ENCODE measurements around the gene HELB. TPM values are rescaled to one million over a fixed set of nuclear protein-coding genes. Genes with fewer than 3 reads are reported as not detected.
"Not testable (repeated sequence)": the region's sequence is repeated elsewhere in the genome, so short reads cannot be mapped to it uniquely, and the experiment has no call there.

The HELB gene
- total RNA-seq, 4 donors from 2014 or later, result 1.3 to 5.0 (median 1.9) TPM

DNA sequence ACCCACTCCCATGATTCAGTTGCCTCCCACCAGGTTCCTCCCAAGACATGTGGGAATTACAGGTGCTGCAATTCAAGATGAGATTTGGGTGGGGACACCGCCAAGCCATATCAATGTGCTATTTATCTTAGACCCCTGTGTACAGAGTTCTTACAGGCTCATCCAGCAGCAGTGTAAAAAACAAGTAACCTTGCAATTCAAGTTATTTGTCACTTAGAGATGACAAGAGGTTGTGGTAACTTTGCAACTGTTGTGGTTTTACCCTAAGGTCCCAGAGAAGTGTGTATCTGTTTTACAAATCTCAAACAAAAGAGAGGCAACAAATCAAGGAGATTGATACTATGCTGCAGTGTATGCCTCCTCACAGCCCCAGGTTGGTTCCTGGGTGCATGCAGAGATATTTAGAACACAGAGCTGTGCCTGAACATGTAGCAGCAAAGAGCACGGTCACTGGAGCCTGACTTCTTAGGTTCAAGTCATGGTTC lies 11.5 kb upstream of the HELB start:
- DNase-seq (ENCODE audit: extremely low spot score), result no peak
- WGBS, result 93% methylated on average over 2 of the region's 2 CpGs
- no peaks in the 10 kb centered on the region for H3K4me1 ChIP-seq
- H3K27ac ChIP-seq (replicated peaks in 1 of 4), result no peak overlapping the region
- no peaks in the 10 kb centered on the region for H3K9me3 ChIP-seq
- intact Hi-C loops (cut with DNase I), result loop anchor here (10.0 kb wide), 1 partner anchor 136 kb away; no protein-coding TSS in a partner anchor
- no peaks in the 10 kb centered on the region for H3K27me3 ChIP-seq
- no peak overlapping the region for H3K4me3 ChIP-seq
- TF ChIP-seq POLR2A (IDR thresholded peaks at IDR 0.05; ENCODE audit: low read depth) (no peak), POLR2AphosphoS5 (IDR thresholded peaks at IDR 0.05) (no peak), EP300 (IDR thresholded peaks at IDR 0.05) (no peak)
- TF ChIP-seq, protein P1, sequence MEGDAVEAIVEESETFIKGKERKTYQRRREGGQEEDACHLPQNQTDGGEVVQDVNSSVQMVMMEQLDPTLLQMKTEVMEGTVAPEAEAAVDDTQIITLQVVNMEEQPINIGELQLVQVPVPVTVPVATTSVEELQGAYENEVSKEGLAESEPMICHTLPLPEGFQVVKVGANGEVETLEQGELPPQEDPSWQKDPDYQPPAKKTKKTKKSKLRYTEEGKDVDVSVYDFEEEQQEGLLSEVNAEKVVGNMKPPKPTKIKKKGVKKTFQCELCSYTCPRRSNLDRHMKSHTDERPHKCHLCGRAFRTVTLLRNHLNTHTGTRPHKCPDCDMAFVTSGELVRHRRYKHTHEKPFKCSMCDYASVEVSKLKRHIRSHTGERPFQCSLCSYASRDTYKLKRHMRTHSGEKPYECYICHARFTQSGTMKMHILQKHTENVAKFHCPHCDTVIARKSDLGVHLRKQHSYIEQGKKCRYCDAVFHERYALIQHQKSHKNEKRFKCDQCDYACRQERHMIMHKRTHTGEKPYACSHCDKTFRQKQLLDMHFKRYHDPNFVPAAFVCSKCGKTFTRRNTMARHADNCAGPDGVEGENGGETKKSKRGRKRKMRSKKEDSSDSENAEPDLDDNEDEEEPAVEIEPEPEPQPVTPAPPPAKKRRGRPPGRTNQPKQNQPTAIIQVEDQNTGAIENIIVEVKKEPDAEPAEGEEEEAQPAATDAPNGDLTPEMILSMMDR (IDR thresholded peaks at IDR 0.05), result no peak
- no peaks in the 10 kb centered on the region for H3K36me3 ChIP-seq

DNA sequence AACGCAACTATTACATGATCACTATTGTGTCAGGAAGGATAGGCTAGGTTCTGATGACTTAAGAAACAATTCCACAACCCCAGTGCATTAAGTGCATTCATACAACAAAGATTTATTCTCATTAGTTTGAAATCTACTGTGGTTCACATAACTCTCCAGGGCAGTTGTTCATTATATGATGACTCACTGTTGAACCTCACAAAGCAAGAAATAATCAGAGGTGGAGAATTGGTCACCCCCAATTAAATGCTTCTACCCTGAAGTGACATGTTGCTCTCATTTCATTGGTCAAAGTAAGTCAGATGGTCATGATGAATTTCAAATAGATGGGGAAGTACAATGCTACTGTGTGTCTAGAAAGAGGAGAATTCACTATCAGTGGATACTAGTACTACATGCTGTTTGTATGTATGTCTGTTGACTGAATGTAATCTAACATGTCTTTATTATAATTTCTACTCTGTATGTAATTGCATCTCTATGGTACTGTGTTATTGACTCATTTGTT lies 6.1 kb upstream of the HELB start:
- no peaks in the 10 kb centered on the region for H3K9me3 ChIP-seq
- H3K27me3 ChIP-seq, result no peaks in the 10 kb centered on the region
- peaks cover 0 to 3% (median 2%) of the 10 kb centered on the region in 4 donors for H3K4me1 ChIP-seq
- intact Hi-C loops (cut with DNase I), result loop anchor here (10.0 kb wide), 1 partner anchor 141 kb away; no protein-coding TSS in a partner anchor
- WGBS, result 85% methylated on average over 1 of the region's 1 CpG
- no peak for DNase-seq (ENCODE audit: extremely low spot score)
- TF ChIP-seq POLR2A (IDR thresholded peaks at IDR 0.05; ENCODE audit: low read depth) (no peak), POLR2AphosphoS5 (IDR thresholded peaks at IDR 0.05) (no peak), EP300 (IDR thresholded peaks at IDR 0.05) (no peak)
- TF ChIP-seq, protein P1 (IDR thresholded peaks at IDR 0.05), result no peak
- H3K27ac ChIP-seq (replicated peaks in 1 of 4), result no peak overlapping the region
- no peak overlapping the region for H3K4me3 ChIP-seq
- no peaks in the 10 kb centered on the region for H3K36me3 ChIP-seq

DNA sequence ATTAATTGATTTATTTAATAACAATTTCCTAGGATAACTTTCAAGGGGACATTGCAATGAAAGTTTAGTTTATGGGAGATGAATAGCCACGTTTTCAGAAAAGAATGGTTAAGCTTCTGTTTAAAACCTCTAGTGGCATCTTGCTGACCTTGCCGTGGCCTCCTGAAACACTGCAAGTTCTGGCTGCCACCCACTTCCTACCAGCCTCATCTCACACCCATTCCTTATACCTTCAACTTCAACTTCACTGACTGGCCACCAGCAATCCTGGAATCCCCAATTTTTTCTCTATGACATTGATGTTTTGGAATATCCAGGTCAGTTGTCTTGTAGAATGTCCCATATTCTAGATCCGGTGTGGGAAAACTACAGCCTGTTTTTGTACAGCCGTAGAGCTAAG lies 5.2 kb upstream of the HELB start:
- Histone ChIP-seq H3K27ac (replicated peaks in 1 of 4) (no peak overlapping the region), H3K4me1 (peaks cover 0 to 9% (median 8%) of the 10 kb centered on the region in 4 donors), H3K27me3 (no peaks in the 10 kb centered on the region), H3K9me3 (no peaks in the 10 kb centered on the region), H3K36me3 (no peaks in the 10 kb centered on the region), H3K4me3 (no peak overlapping the region)
- 65% methylated on average over 4 of the region's 4 CpGs for WGBS
- TF ChIP-seq POLR2A (IDR thresholded peaks at IDR 0.05; ENCODE audit: low read depth), result no peak
- no peak for TF ChIP-seq POLR2AphosphoS5 (IDR thresholded peaks at IDR 0.05)
- no peak for TF ChIP-seq EP300 (IDR thresholded peaks at IDR 0.05)
- TF ChIP-seq, protein P1 (IDR thresholded peaks at IDR 0.05), result no peak
- DNase-seq (ENCODE audit: extremely low spot score), result no peak
- intact Hi-C loops (cut with DNase I), result loop anchor here (10.0 kb wide), 1 partner anchor 142 kb away; no protein-coding TSS in a partner anchor

DNA sequence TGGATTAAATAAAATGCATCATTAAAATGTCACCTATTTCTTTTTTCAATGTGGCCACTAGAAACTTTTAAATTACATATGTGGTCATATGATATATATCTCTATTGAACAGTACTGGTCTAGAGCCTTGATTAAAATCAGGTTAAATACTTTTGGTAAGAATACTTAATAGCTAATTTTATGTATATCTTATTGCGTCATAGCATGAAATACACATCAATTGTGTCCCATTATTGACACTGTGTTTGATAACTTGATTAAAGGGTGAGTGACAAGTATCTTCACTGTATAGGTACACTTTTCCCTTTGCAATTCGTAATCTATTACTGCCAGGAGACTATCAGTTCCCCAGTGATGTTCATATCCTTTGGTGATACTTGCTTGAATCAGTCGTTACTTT lies 4.4 kb upstream of the HELB start:
- H3K4me3 ChIP-seq, result no peak overlapping the region
- no peak for TF ChIP-seq EP300 (IDR thresholded peaks at IDR 0.05)
- TF ChIP-seq POLR2AphosphoS5 (IDR thresholded peaks at IDR 0.05), result no peak
- no peak for TF ChIP-seq POLR2A (IDR thresholded peaks at IDR 0.05; ENCODE audit: low read depth)
- no peaks in the 10 kb centered on the region for H3K27me3 ChIP-seq
- no peaks in the 10 kb centered on the region for H3K36me3 ChIP-seq
- H3K27ac ChIP-seq (replicated peaks in 1 of 4), result no peak overlapping the region
- intact Hi-C loops (cut with DNase I), result loop anchor here (10.0 kb wide), 1 partner anchor 143 kb away; no protein-coding TSS in a partner anchor
- H3K4me1 ChIP-seq, result peaks cover 2 to 12% (median 10%) of the 10 kb centered on the region in 4 donors
- no peak for DNase-seq (ENCODE audit: extremely low spot score)
- 89% methylated on average over 3 of the region's 3 CpGs for WGBS
- no peaks in the 10 kb centered on the region for H3K9me3 ChIP-seq

DNA sequence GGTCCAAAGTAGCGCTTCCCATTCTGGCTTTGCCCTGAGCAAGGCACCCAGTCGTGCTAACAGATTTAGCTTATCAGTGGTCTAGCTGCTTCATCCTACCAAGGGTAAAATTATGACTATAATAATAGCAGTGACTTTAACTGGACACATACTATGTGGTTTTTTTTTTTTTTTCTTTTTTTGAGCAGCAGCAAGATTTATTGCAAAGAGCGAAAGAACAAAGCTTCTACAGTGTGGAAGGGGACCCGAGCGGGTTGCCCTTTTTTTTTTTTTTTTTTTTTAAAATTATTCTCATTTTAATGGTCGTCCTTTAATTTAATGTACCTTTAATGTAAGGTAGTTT lies 505 bp downstream of the HELB start:
- peak overlapping the region; percentile 62 to 86 (median 76) for H3K4me3 ChIP-seq
- TF ChIP-seq, protein P1 (IDR thresholded peaks at IDR 0.05), result no peak
- TF ChIP-seq EP300 (IDR thresholded peaks at IDR 0.05), result no peak
- TF ChIP-seq POLR2A (IDR thresholded peaks at IDR 0.05; ENCODE audit: low read depth), result no peak
- no peak for TF ChIP-seq POLR2AphosphoS5 (IDR thresholded peaks at IDR 0.05)
- WGBS, result 14% methylated on average over 6 of the region's 6 CpGs
- intact Hi-C loops (cut with DNase I), result loop anchor here (10.0 kb wide), 1 partner anchor 178 kb away; no protein-coding TSS in a partner anchor
- H3K27ac ChIP-seq (replicated peaks in 1 of 4), result peak overlapping the region; percentile 66 to 86 (median 80)
- no peaks in the 10 kb centered on the region for H3K9me3 ChIP-seq
- H3K4me1 ChIP-seq, result peaks cover 11 to 29% (median 20%) of the 10 kb centered on the region in 4 donors
- H3K36me3 ChIP-seq, result no peaks in the 10 kb centered on the region
- no peak for DNase-seq (ENCODE audit: extremely low spot score)
- no peaks in the 10 kb centered on the region for H3K27me3 ChIP-seq

DNA sequence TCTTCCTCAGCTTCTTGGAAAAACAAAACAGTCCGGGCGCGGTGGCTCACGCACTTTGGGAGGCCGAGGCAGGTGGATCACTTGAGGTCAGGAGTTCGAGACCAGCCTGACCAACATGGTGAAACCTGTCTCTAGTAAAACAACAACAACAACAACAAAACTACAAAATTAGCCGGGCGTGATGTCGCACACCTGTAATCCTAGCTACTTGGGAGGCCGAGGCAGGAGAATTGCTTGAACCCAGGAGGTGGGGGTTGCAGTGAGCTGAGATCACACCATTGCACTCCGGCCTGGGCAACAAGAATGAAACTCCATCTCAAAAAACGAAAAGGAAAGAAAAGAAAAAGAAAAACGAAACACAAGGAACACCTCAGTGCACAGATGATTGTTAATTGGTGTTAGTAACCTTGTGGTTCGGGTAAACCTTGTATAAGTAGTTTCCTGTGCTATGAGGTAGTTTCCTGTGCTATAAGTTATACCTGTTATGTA lies 1.1 kb downstream of the HELB start:
- H3K27me3 ChIP-seq; H3K36me3 ChIP-seq; H3K9me3 ChIP-seq; DNase-seq (ENCODE audit: extremely low spot score): not testable (repeated sequence)
- peak overlapping the region in 3 of 4 donors; percentile 62 to 86 (median 72) for H3K4me3 ChIP-seq
- peaks cover 11 to 29% (median 20%) of the 10 kb centered on the region in 4 donors for H3K4me1 ChIP-seq
- intact Hi-C loops (cut with DNase I), result loop anchor here (10.0 kb wide), 1 partner anchor 179 kb away; no protein-coding TSS in a partner anchor
- 81% methylated on average over 14 of the region's 14 CpGs for WGBS
- H3K27ac ChIP-seq (replicated peaks in 1 of 4), result peak overlapping the region in 2 of 4 donors; percentile 79 to 86

Data from esophagus muscularis mucosa (tissue), 4 donors.